Spleen (tissue), 11 donors: ENCODE data around the gene SRGAP1. TPM values are rescaled to one million over a fixed set of nuclear protein-coding genes. Genes with fewer than 3 reads are reported as not detected.
"Not testable (repeated sequence)": the region's sequence is repeated elsewhere in the genome, so short reads cannot be mapped to it uniquely, and the experiment has no call there.

ENCODE experiments used
- DNase-seq: peaks from one replicate; pipeline ENCODE4 v3.0.0-alpha.2; 2020
- H3K27ac ChIP-seq, 8 donors: fragments of 200-600 bp; sonication (generic) in 7 of 8; 1 replicate in 4 of 8; 2 replicates in 4 of 8; pipeline versions ENCODE4 v1.5.0 to v1.8.0; 2016 to 2021; ENCODE audit warnings: inconsistent platforms in 4 of 8, mild to moderate bottlenecking in 4 of 8, moderate library complexity in 1 of 8
- H3K27me3 ChIP-seq, 7 donors: fragments of 200-600 bp; sonication (generic) in 6 of 7; replicated peaks in 1 of 7; 1 replicate in 4 of 7; 2 replicates in 3 of 7; pipeline versions ENCODE4 v1.5.0 to v1.8.0; 2016 to 2021; ENCODE audit warnings: inconsistent platforms in 3 of 7, mild to moderate bottlenecking in 1 of 7
- H3K36me3 ChIP-seq, 6 donors: fragments of 200-600 bp; sonication (generic) in 5 of 6; 1 replicate in 4 of 6; 2 replicates in 2 of 6; pipeline versions ENCODE4 v1.5.0 to v1.8.0; 2016 to 2021; ENCODE audit warnings: inconsistent platforms in 2 of 6
- H3K4me1 ChIP-seq, 6 donors: fragments of 200-600 bp; sonication (generic) in 5 of 6; 1 replicate in 3 of 6; 2 replicates in 3 of 6; pipeline versions ENCODE4 v1.5.0 to v1.8.0; 2016 to 2021; ENCODE audit warnings: inconsistent platforms in 3 of 6
- H3K4me3 ChIP-seq, 8 donors: fragments of 200-600 bp; sonication (generic) in 7 of 8; 1 replicate in 4 of 8; 2 replicates in 4 of 8; pipeline versions ENCODE4 v1.5.0 to v1.8.0; 2016 to 2021; ENCODE audit warnings: inconsistent platforms in 4 of 8, mild to moderate bottlenecking in 4 of 8, moderate library complexity in 2 of 8
- H3K9me3 ChIP-seq, 8 donors: fragments of 200-600 bp; sonication (generic) in 7 of 8; 1 replicate in 4 of 8; 2 replicates in 4 of 8; pipeline versions ENCODE4 v1.5.0 to v1.8.0; 2016 to 2021; ENCODE audit warnings: inconsistent platforms in 4 of 8
- POLR2A ChIP-seq, 3 donors: fragments of 450-650 bp; IDR thresholded peaks; one replicate each; pipeline ENCODE4 v1.5.1; 2017; ENCODE audit warnings: antibody characterized with exemption in 3 of 3, mild to moderate bottlenecking in 1 of 3
- POLR2AphosphoS5 ChIP-seq, 3 donors: sonication (generic); formaldehyde crosslinking; IDR thresholded peaks; one replicate each; pipeline ENCODE4 v1.5.1; 2017; ENCODE audit warnings: antibody characterized with exemption in 3 of 3
- WGBS, 5 donors: extraction: QIAGEN DNeasy Blood & Tissue Kit in 3 of 5; methylation state at CpG; one replicate each; pipeline versions ENCODE4 v1.1.5 to v1.1.7; 2013 to 2018; 5-methylcytosine and 5-hydroxymethylcytosine counted together
- intact Hi-C: fragments of 100-400 bp; cut with DNase I; formaldehyde crosslinking; loops from one replicate; pipeline ENCODE4 v1.15.0; 2023; ENCODE audit warnings: low total_unique reads
- polyA plus RNA-seq, 3 donors: library from polyadenylated mRNA; stranded (reverse); fragments of 200-250 nt; gene quantifications; one replicate each; pipeline ENCODE4 v1.2.1, GENCODE V29; 2013
- total RNA-seq, 7 donors: library from RNA; depleted of rRNA in 3 of 7; stranded (reverse); fragments of >200 nt in 3 of 7; fragmentation: NEBNext Ultra II Directional in 4 of 7; extraction: Animal tissue kit (Norgen Biotek cat#: 25700) in 4 of 7; gene quantifications; one replicate each; pipeline versions ENCODE4 v1.1.0 to v1.2.1, GENCODE V29; 2016 to 2021
- TF ChIP-seq, protein P1 (sequence below), 11 experiments: fragments of 200-600 bp in 7 of 11; fragments of 450-650 bp in 4 of 11; sonication (generic) in 4 of 11; IDR thresholded peaks in 8 of 11; conservative IDR thresholded peaks in 3 of 11; 1 replicate in 7 of 11; 2 replicates in 4 of 11; pipeline versions ENCODE4 v1.4.0 to v1.8.0; 2016 to 2021; ENCODE audit warnings: antibody characterized with exemption in 11 of 11, inconsistent platforms in 4 of 11, mild to moderate bottlenecking in 1 of 11
- donor health status: healthy with polysubstance abuse.
- donor health status: DM: no; HTN: no; CAD: no; lungs with moderate emphysema.
- donor health status: DM: no; HTN: no; CAD: no.
- donor health status: Bipolar disorder and iron deficiency.
- donor health status: healthy.
- donor health status: DM: no; HTN: no; CAD: no.
- donor health status: DM: yes; HTN: yes; CAD: no.

SRGAP1 gene
- total and polyA plus RNA-seq, 10 donors, result 0.37 to 20.1 (median 13.4) TPM

DNA sequence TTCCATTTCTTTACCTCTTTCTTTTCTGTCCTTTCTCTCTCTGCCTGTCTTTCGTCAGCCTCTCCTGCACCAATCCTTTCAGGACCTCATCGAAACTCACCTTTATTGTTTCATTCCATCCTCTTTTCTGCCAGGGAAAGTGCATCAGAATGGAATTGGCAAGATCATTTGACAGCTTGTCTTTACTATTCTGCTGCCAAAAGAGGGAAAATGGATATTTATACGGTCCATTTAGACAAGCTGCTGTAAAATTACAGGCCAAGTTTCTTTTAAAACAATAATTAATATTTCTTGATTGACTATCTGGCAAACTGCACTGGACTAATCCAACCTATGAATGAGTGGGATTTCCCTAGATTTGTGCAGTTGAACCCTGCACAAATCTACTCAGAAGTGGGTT lies 7.6 kb upstream of the SRGAP1 start:
- TF ChIP-seq, protein P1, sequence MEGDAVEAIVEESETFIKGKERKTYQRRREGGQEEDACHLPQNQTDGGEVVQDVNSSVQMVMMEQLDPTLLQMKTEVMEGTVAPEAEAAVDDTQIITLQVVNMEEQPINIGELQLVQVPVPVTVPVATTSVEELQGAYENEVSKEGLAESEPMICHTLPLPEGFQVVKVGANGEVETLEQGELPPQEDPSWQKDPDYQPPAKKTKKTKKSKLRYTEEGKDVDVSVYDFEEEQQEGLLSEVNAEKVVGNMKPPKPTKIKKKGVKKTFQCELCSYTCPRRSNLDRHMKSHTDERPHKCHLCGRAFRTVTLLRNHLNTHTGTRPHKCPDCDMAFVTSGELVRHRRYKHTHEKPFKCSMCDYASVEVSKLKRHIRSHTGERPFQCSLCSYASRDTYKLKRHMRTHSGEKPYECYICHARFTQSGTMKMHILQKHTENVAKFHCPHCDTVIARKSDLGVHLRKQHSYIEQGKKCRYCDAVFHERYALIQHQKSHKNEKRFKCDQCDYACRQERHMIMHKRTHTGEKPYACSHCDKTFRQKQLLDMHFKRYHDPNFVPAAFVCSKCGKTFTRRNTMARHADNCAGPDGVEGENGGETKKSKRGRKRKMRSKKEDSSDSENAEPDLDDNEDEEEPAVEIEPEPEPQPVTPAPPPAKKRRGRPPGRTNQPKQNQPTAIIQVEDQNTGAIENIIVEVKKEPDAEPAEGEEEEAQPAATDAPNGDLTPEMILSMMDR (IDR thresholded peaks at IDR 0.05 in 8 of 11, conservative IDR thresholded peaks at IDR 0.05 in 3 of 11), result no peak
- TF ChIP-seq POLR2A (IDR thresholded peaks at IDR 0.05) (no peak), POLR2AphosphoS5 (IDR thresholded peaks at IDR 0.05) (no peak)
- intact Hi-C loops, result no loop called here
- no peaks in the 10 kb centered on the region for H3K36me3 ChIP-seq
- no peaks in the 10 kb centered on the region for H3K4me1 ChIP-seq
- no peaks in the 10 kb centered on the region for H3K27me3 ChIP-seq
- H3K27ac ChIP-seq, result no peak overlapping the region
- 80 to 91% (median 86%) methylated on average over 3 of the region's 3 CpGs for WGBS, 5 donors
- no peak for DNase-seq
- H3K4me3 ChIP-seq, result no peak overlapping the region
- H3K9me3 ChIP-seq, result no peaks in the 10 kb centered on the region

DNA sequence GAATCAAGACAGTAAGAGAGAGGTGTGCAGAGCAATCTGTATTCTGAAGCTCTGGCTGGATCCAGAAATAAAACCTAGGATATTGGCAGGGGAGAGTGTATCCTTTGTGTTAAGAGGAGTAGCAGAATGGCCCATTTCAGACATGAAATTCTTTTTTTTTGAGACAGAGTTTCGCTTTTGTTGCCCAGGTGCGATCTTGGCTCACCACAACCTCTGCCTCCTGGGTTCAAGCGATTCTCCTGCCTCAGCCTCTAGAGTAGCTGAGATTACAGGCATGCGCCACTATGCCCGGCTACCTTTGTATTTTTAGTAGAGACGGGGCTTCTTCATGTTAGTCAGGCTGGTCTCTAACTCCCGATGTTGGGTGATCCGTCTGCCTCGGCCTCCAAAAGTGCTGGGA lies 6.1 kb upstream of the SRGAP1 start:
- WGBS, 5 donors, result 88 to 96% (median 93%) methylated on average over 9 of the region's 9 CpGs
- no peak overlapping the region for H3K27ac ChIP-seq
- H3K4me3 ChIP-seq, result no peak overlapping the region
- intact Hi-C loops, result no loop called here
- peaks cover 0 to 6% (median 4%) of the 10 kb centered on the region in 6 donors for H3K4me1 ChIP-seq
- no peaks in the 10 kb centered on the region for H3K36me3 ChIP-seq
- DNase-seq, result no peak
- TF ChIP-seq POLR2AphosphoS5 (IDR thresholded peaks at IDR 0.05), result no peak
- TF ChIP-seq POLR2A (IDR thresholded peaks at IDR 0.05), result no peak
- TF ChIP-seq, protein P1 (IDR thresholded peaks at IDR 0.05 in 8 of 11, conservative IDR thresholded peaks at IDR 0.05 in 3 of 11), result no peak
- H3K9me3 ChIP-seq, result no peaks in the 10 kb centered on the region
- peaks cover 0 to 8% (median under 1%) of the 10 kb centered on the region in 7 donors for H3K27me3 ChIP-seq

DNA sequence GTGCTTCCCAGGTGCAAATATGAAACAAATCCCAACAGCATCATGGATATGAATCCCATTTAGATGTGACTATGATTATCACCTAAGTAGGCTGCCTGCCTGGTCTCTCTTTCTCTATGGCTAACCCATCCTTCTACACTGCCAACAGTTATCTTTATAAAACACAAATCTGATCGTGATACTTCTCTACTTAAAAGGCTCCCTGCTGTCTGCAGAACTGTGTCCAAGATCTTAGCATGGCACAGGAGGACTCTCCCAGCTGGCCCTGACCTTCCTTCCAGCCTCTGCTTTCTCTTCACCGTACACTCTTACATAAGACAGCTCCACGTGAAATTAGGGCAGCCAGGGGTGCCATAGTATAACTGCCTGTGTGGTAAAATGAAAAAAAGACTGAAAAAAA lies 3.5 kb upstream of the SRGAP1 start:
- Histone ChIP-seq H3K36me3 (no peaks in the 10 kb centered on the region), H3K27ac (no peak overlapping the region), H3K27me3 (peaks cover 0 to 28% (median 4%) of the 10 kb centered on the region in 7 donors), H3K9me3 (no peaks in the 10 kb centered on the region), H3K4me3 (no peak overlapping the region), H3K4me1 (peaks cover 0 to 31% (median 14%) of the 10 kb centered on the region in 6 donors)
- WGBS, 5 donors, result 49 to 67% (median 65%) methylated on average over 3 of the region's 3 CpGs
- TF ChIP-seq, protein P1 (IDR thresholded peaks at IDR 0.05 in 8 of 11, conservative IDR thresholded peaks at IDR 0.05 in 3 of 11), result no peak
- TF ChIP-seq POLR2AphosphoS5 (IDR thresholded peaks at IDR 0.05), result no peak
- TF ChIP-seq POLR2A (IDR thresholded peaks at IDR 0.05), result no peak
- DNase-seq, result no peak
- intact Hi-C loops, result loop anchor here (5.0 kb wide), 2 partner anchors 341 to 416 kb away; no protein-coding TSS in a partner anchor

DNA sequence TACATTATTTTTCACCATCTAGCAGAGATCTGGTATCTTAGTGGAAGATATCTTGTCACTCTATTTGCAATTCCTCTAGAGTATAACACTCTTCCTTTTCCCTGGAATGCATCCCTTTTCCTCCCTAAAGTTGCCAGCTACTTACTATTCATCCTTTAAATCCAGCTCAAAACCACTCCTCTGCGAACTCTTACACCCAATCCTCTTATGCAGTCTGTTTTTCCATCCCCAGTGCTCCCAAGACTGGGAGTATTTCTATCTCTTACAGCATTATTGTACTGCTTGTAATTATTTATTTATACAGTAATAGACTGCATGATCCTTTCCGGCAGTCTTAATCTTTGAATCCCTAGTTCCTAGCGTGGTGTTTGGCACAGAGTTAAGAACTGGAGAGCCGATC lies 2.9 kb upstream of the SRGAP1 start:
- WGBS, 5 donors, result 84 to 92% (median 89%) methylated on average over 4 of the region's 4 CpGs
- H3K27ac ChIP-seq, result no peak overlapping the region
- H3K27me3 ChIP-seq, result peaks cover 0 to 28% (median 4%) of the 10 kb centered on the region in 7 donors
- H3K36me3 ChIP-seq, result no peaks in the 10 kb centered on the region
- H3K4me3 ChIP-seq, result no peak overlapping the region
- no peaks in the 10 kb centered on the region for H3K9me3 ChIP-seq
- no peak for TF ChIP-seq POLR2A (IDR thresholded peaks at IDR 0.05)
- TF ChIP-seq, protein P1 (IDR thresholded peaks at IDR 0.05 in 8 of 11, conservative IDR thresholded peaks at IDR 0.05 in 3 of 11), result no peak
- intact Hi-C loops, result loop anchor here (5.0 kb wide), 2 partner anchors 341 to 416 kb away; no protein-coding TSS in a partner anchor
- DNase-seq, result no peak
- H3K4me1 ChIP-seq, result peaks cover under 1 to 37% (median 19%) of the 10 kb centered on the region in 6 donors

DNA sequence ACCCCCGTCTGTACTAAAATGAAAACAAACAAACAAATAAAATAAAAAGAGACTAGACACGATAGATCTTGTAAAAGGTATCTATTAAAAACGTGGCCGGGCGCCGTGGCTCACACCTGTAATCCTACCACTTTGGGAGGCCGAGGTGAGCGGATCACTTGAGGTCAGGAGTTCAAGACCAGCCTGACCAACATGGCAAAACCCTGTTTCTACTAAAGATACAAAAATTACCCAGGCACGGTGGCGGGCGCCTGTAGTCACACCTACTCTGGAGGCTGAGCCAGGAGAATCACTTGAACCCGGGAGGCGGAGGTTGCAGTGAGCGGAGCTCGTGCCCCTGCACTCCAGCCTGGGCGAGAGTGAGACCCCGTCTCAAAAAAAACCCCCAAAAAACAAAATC lies 1.8 kb upstream of the SRGAP1 start:
- WGBS, 5 donors, result 92 to 95% (median 94%) methylated on average over 17 of the region's 17 CpGs
- not testable (repeated sequence) for DNase-seq, H3K36me3 ChIP-seq, H3K9me3 ChIP-seq
- peak overlapping the region in 2 of 8 donors; percentile 70 to 82 for H3K4me3 ChIP-seq
- peaks cover 0 to 28% (median 4%) of the 10 kb centered on the region in 7 donors for H3K27me3 ChIP-seq
- H3K27ac ChIP-seq, result peak overlapping the region in 5 of 8 donors; percentile 87 to 93 (median 90)
- intact Hi-C loops, result loop anchor here (5.0 kb wide), 2 partner anchors 340 to 415 kb away; no protein-coding TSS in a partner anchor
- H3K4me1 ChIP-seq, result peaks cover 3 to 48% (median 23%) of the 10 kb centered on the region in 6 donors
